HG03442 (cell line): ENCODE measurements around the gene RASGRP1.
A peak's percentile ranks its signal among the peaks of the same experiment; 100 is the strongest.

Source experiments
- ATAC-seq: cut with Tn5 transposase; IDR thresholded peaks from one replicate; pipeline ENCODE4 v1.9.1; 2021; ENCODE audit warnings: mild to moderate bottlenecking, moderate library complexity; ENCODE audit not compliant: unreplicated experiment

The RASGRP1 gene

GRCh38 chr15:38538328-38539007 lies 26.1 kb downstream of the RASGRP1 start:
- no peak for ATAC-seq

- ATAC-seq: no peak
Observed at GRCh38 chr15:38536201-38536676, 28.4 kb downstream of the RASGRP1 start.

GRCh38 chr15:38535491-38536200 lies 29.0 kb downstream of the RASGRP1 start:
- ATAC-seq: no peak

GRCh38 chr15:38534691-38535090 lies 29.9 kb downstream of the RASGRP1 start:
- no peak for ATAC-seq

GRCh38 chr15:38533926-38534325 lies 30.7 kb downstream of the RASGRP1 start:
- no peak for ATAC-seq

- ATAC-seq: no peak
Observed at GRCh38 chr15:38533416-38533915, 31.1 kb downstream of the RASGRP1 start.

GRCh38 chr15:38532728-38533127 lies 31.9 kb downstream of the RASGRP1 start:
- no peak for ATAC-seq

- no peak for ATAC-seq
Observed at GRCh38 chr15:38531509-38531908, 33.1 kb downstream of the RASGRP1 start.

- peak; percentile 80 for ATAC-seq
Observed at GRCh38 chr15:38530113-38530512, 34.5 kb downstream of the RASGRP1 start.

- no peak for ATAC-seq
Observed at GRCh38 chr15:38528294-38528693, 36.3 kb downstream of the RASGRP1 start.

GRCh38 chr15:38526158-38526557 lies 38.5 kb downstream of the RASGRP1 start:
- ATAC-seq: no peak

- no peak for ATAC-seq
Observed at GRCh38 chr15:38525489-38525888, 39.1 kb downstream of the RASGRP1 start.

- ATAC-seq: no peak
Observed at GRCh38 chr15:38524156-38524555, 40.5 kb downstream of the RASGRP1 start.

GRCh38 chr15:38522922-38523321 lies 41.7 kb downstream of the RASGRP1 start:
- peak; percentile 64 for ATAC-seq

- ATAC-seq: no peak
Observed at GRCh38 chr15:38521316-38521715, 43.3 kb downstream of the RASGRP1 start.

GRCh38 chr15:38520035-38520434 lies 44.6 kb downstream of the RASGRP1 start:
- ATAC-seq: no peak

- ATAC-seq: no peak
Observed at GRCh38 chr15:38518084-38518483, 46.5 kb downstream of the RASGRP1 start.

GRCh38 chr15:38517312-38517975 lies 47.2 kb downstream of the RASGRP1 start:
- no peak for ATAC-seq

GRCh38 chr15:38516626-38517025 lies 48.0 kb downstream of the RASGRP1 start:
- ATAC-seq: no peak

GRCh38 chr15:38514601-38515000 lies 50.0 kb downstream of the RASGRP1 start:
- ATAC-seq: peak; percentile 71

GRCh38 chr15:38512901-38513300 lies 51.7 kb downstream of the RASGRP1 start:
- ATAC-seq: no peak

- no peak for ATAC-seq
Observed at GRCh38 chr15:38509152-38509551, 55.5 kb downstream of the RASGRP1 start.
